GM18526 (cell line): ENCODE measurements around the gene RFESD.

Experiments
- POLR2A ChIP-seq: IDR thresholded peaks from 3 replicates; pipeline ENCODE4 v1.6.1; 2011; ENCODE audit not compliant: insufficient read length; ENCODE audit errors: extremely low read depth

Gene RFESD

DNA sequence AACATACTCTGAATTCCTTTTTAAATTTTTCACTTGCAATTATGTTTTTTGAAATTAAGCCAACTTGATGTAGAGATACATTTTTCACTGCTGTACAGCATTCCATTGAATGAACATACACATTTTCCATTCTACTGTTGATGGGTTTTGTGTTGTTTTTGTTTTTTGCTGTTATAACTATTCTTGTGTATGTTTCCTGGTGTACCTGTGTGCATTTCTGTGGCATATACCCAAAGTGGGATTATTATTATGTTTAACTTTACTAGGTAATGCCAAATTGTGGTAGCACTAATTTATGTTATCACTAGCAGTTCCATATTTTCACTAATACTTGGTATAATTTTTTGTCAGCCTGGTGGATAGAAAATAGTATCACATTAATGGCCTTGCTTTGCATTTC is 2.7 kb downstream of the RFESD start:
- TF ChIP-seq POLR2A: no peak

DNA sequence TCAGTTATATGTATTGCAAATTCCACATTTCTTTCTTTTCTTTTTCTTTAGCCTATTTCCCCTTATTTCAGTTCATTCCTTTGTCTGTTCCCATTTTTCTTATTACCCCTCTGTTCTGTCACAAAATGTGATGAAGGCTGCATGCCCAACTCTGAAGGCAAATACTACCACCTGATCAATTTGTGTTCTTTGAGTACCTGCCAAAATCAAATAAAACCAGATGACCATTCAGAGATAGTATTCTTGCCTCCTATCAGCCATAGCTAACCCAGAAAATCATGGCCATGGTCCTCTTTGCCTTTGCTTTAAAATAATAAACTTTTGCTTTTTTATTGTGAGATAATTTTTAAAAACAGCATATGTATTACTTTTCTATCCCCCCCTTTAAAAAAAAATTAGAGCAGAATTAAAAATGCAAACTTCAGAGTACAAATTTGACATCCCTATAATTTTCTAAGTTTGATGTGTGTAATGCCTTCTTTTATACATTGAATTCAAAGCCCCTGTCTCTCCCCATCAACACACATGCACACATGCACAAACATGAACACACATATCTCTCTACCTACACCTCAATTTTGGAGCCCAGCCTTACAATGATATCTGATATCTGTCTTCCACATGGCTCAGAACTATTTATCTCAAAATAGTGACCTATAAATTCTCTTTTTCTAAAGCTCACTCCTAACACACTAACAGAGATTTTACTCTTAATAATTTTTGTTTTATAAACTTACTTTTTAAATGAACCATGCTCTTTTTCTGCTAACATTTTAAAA is 3.5 kb downstream of the RFESD start:
- TF ChIP-seq POLR2A: no peak

DNA sequence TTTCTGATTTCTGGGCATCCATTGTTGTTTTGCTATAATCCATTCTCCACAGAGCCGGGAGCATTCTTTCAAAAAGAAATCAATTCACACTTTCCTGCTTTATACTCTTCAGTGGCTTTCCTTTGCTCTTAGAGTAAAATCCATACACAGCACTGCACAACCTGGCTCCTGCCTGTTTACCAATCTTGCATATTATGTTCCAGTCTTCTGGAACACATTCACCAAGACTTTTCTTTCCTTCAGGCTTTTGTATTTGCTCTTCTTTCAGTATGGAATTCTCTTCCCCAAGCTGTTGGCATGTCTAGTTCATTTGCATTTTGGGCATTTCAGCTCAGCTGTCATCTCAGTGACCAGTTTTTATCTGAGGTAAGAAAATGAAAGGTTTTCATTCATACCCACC is 6.3 kb downstream of the RFESD start:
- TF ChIP-seq POLR2A: no peak

DNA sequence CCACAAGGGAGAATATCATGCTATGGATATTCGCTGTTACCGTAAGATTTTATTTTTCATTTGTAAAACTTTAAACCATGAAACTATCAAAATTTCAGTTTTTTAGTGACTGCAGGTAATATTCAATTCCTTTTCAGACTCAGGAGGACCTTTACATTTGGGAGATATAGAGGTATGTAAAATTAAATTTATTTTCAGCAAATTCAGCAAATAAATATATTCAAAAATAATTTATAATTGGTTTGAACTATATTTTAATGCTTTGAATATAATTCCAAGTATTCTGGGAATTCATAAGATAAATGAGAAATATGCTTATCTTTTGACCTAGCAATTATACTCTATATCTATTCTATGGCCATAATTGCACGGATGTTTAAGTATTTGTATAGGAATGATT is 7.6 kb downstream of the RFESD start:
- no peak for TF ChIP-seq POLR2A

DNA sequence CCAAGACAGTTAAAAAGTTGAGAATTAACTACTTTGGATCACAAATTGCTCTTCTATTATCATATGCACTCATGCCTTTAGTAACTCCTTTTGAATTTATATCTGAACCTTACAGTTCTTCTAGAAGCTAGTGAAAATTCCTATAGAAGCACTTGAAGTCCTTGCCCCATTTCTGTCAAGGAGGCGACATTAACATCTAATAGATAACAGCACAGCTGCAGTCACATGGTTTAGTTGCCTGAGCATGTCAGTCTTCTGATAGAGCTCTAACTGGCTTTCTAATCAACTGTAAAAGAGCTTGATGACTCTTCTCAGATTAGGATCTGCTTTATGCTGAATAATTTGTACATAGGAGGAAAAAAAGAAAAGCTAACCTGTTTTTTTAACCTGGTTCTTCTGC is 9.0 kb downstream of the RFESD start:
- TF ChIP-seq POLR2A: no peak

DNA sequence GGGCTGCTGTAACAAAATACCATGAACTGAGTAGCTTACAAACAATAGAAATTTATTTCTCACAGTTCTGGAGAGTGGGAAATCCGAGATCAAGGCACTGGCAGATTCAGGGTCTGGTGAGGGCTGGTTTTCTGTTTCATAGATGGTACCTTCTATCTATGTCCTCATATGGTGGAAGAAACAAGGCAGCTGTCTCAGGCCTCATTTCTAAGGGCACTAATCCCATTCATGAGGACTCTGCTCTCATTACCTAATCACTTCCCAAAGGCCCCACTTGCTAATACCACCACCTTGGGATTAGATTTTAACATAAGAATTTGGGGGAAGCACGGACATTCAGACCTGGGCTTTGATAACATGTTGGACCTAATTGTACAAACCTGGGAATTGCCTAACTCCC is 13.5 kb downstream of the RFESD start:
- no peak for TF ChIP-seq POLR2A

DNA sequence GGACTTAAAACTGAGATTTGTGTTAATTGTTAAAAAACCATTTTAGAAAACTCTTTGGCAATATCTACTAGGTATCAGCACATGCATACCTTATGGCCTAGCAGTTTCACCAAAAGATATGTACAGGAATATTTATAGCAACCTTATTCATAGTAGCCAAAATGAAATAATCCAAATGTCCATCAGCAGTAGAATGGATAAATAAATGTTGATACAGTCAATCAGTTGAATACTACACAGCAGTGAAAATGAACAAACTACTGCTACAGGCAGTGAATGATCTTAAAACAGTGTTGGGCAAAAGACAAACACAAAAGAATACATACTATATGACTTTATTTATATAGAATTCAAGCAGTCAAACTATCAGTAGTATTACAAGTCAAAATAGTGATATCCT is 16.4 kb downstream of the RFESD start:
- TF ChIP-seq POLR2A: no peak

DNA sequence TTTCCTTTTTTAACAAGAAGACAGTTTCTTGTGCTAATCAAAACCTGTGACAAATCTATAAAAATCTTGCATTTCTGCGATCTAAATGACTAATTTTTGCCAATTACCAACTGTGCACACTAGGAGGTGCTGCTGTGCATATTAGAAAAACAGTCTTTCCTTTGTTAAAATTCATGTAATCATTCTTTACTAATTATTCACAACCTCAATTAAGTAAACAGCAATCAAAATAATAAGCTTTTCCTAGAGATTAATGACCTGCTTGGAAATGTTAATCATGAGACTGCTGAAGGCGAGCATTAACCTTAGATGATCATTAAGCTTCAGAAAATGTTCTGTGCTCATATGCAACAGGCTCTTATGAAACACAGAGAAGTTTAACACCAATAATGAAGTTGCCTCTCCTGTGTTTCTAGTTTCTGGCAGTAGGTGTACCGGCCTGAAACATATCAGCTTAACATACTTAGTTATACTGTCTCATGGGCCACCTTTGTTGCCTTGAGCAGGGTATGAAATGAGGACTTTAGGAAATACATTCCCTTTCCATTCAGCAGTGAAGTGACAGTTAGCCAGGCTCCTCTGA is 17.7 kb downstream of the RFESD start:
- no peak for TF ChIP-seq POLR2A

DNA sequence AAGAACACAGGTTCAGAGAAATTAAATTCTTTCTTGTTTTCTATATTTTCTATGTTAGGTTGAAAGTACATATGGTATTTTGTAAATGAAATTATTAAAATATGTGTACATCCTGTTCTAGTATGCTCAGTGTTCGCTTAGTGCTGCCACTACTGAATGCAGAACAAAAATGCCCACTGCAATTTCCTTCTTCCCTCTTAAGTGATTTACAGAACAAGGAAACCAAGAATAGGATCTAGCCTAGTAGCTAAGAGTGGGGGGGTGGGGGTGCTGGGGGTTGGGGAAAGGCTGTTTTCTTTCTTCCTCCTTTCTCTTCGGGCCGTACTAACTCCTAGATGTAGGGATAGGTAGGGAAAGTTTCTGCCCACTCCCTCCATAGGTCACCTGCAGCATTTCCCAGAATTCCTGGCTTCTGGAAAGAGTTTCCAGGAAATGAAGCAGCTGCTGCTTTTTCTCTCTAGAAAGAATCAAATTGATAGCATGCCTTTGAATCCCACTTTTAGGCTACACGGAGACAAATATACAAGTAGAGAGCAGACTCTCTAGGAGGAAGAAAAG is 20.6 kb downstream of the RFESD start:
- TF ChIP-seq POLR2A: no peak

DNA sequence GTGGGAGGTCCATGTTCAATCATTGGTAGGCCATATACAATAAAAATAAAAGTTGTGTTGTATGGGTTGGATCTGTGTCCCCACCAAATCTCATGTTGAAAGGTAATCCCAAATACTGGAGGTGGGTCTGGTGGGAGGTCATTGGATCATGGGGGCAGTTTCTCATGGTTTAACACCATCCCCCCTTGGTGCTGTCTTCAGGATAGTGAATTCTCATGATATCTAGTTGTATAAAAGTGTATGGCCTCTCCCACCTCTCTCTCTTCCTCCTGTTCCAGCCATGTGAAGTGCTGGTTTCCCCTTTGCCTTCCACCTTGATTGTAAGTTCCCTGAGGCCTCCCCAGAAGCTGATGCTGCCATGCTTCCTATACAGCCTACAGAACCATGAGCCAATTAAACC is 21.1 kb downstream of the RFESD start:
- no peak for TF ChIP-seq POLR2A

DNA sequence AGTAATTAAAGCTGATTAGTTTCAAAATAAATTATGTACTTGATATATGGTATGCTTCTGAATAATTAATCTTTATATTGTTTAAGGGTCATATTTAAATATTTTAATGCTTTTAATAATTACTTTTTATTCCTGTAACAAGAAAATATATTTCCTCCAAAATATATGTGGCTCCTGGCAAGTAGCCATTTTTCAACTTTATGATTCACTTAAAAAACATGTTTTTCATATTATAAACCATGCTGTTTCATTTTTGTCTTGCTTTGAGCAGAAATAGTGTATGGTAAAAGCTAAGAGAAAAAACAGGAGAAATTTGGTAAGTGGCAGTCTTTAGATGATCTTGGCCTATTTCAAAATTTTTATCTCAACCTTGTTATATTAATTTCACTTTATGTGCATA is 21.6 kb downstream of the RFESD start:
- TF ChIP-seq POLR2A: no peak

DNA sequence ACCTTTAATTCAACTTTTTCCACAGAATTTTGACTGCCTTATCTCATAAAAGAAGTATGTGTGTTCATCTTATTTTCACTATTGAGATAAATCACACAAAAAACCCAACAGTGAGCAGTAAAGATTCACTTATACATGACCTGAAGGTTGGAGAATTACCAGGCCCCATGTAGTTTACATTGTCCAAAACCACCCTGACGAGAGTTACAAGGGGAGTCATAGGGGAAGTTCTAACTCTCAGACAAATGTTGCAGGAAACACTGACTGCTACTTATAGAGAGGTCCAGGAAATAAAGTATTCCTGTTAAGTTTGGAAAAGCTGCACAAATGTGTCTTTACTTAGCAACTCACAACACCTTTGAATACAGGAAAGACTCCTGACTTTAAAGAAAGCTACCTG is 22.2 kb downstream of the RFESD start:
- no peak for TF ChIP-seq POLR2A

DNA sequence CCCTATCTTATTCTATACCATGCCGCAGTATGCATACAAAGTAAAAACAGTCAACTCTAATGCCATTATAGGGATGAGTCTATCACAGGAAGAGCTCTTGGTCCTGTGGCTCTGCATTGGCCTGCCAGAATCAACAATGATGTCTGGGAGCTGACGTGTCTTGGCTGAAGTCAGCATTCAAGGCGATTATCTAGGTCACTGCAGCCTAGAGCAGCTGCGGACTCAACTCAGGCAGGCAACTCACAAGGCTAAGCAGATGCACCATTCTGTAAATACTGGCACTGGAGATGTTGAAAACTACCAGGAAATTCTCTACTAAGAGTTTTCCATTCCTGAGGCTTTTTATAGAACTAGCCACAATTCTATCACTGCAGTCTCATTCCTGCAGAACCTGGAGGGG is 23.0 kb downstream of the RFESD start:
- no peak for TF ChIP-seq POLR2A

DNA sequence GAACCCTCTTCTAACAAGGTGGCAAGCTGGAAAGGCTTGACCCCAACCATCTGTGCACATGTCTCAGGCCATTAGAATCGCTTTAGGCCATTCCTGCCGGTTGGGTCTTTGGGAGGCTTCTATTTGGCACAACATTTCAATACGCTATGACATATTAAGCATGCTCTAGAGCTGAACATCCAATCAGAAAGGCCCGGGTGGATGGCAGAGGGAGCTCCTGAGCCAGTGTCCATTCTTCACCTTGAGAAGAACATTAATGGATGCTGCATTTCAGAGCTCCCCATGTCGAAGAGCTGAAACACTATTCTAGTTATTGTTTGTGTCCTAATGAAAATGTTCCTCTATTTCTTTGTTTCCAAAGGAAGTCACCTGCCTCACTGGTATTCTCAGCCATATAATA is 23.4 kb downstream of the RFESD start:
- TF ChIP-seq POLR2A: no peak

DNA sequence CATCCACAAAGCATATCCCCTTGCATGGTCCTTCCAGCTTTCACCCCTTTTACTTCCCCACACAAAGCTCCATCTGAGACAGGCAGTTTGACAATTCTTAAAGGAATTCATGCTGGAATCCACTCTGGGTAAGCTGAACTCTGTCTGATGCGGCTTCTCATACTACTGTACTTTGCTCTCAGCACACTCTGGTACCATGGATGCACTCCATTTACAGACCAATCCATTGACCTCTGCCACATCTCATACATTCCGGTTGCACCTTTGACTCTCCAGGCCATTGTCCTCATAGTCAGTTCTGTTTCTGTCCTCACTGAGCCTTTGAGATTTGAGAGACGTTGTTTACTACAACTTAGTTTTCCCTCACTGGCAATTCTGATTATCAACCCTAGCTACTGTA is 24.0 kb downstream of the RFESD start:
- TF ChIP-seq POLR2A: no peak

DNA sequence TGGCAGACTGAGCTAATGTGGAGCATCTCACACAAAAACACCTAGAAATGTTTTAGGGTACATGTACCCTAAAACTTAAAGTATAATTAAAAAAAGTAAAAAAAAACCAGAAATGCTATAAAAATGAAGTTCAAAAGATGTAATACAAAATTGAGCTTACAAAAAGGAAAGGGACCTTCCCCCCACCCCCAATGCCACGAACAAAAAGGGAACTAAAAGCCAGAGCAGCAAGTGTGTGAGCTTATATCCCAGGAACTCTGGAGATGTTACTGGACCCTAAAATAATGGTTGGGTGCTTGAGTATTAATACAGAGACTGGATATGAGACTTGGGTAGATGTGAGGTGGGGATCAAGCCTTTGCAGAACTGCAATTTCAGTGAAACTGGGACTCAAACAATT is 25.2 kb downstream of the RFESD start:
- TF ChIP-seq POLR2A: no peak

DNA sequence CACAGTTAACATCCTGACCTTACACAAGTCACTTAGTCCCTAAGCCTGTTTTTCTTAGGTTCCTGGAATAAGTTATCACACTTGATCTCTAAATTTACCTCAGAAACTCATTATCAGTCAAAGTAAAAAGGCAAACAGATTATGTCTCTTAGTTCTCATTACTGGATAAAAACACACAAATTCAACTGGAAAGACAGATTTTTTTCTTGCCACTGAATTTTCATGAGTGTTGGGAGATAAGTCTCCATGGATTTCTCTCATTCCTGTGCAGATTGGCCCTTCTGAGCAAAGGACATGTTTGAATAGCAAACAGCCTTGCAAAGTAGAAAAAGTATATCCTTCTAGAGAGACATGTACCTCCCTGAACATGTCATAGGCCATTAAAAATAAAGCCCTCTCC is 26.1 kb downstream of the RFESD start:
- TF ChIP-seq POLR2A: no peak
